SK-N-MC (cell line): ENCODE measurements around the gene ARHGAP44.

Source experiments
- EZH2 ChIP-seq: fragments of 200-600 bp; sonication (generic); IDR thresholded peaks from one replicate; pipeline ENCODE4 v1.6.1; 2017; ENCODE audit warnings: antibody characterized with exemption
- POLR2AphosphoS5 ChIP-seq: IDR thresholded peaks from 2 replicates; pipeline ENCODE4 v1.6.1; 2012; ENCODE audit warnings: mild to moderate bottlenecking, low read depth, low read length, borderline replicate concordance

DNA sequence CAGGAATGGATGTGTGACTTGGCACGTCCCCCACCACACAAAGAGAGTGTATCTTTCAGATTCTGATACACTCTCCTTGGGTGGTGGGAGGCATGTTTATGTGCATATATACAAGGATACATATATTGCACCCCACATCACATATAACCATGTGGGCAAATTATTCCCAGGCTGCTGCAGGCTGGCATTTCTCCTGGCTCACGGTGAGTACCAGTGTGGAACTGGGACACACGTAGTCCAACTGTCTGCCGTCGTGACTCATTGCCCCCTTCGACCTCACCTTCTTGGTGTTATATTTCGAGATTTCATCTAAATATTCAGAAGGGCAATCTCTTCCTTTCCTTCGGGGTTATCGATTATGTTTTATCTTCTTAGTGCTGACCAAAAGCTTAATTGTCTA is 24.4 kb downstream of the ARHGAP44 start:
- no peak for TF ChIP-seq EZH2
- no peak for TF ChIP-seq POLR2AphosphoS5
